SJSA1 (cell line): ENCODE data around the gene PTPRQ. TPM values are rescaled to one million over a fixed set of nuclear protein-coding genes. Genes with fewer than 3 reads are reported as not detected.
"Not testable (repeated sequence)": the region's sequence is repeated elsewhere in the genome, so short reads cannot be mapped to it uniquely, and the experiment has no call there.

Experiments used
- DNase-seq, 2 experiments: peaks; one replicate each; pipeline ENCODE4 v3.0.0-alpha.2; 2015 to 2020; ENCODE audit warnings: low spot score in 2 of 2, low read depth in 1 of 2
- H3K27ac ChIP-seq: fragments of 250-450 bp; sonication (Bioruptor Pico); 2 replicates; pipeline ENCODE4 v1.5.1; 2020; ENCODE audit warnings: mild to moderate bottlenecking, moderate library complexity
- H3K27me3 ChIP-seq: fragments of 250-450 bp; sonication (Bioruptor Pico); replicated peaks from 2 replicates; pipeline ENCODE4 v1.5.1; 2020; ENCODE audit warnings: mild to moderate bottlenecking, moderate library complexity
- H3K36me3 ChIP-seq: fragments of 250-450 bp; sonication (Bioruptor Pico); 2 replicates; pipeline ENCODE4 v1.5.1; 2020; ENCODE audit warnings: mild to moderate bottlenecking
- H3K4me1 ChIP-seq: fragments of 250-450 bp; sonication (Bioruptor Pico); replicated peaks from 2 replicates; pipeline ENCODE4 v1.6.1; 2021; ENCODE audit warnings: mild to moderate bottlenecking
- H3K4me3 ChIP-seq: fragments of 250-450 bp; sonication (Bioruptor Pico); 2 replicates; pipeline ENCODE4 v1.5.1; 2020; ENCODE audit warnings: mild to moderate bottlenecking
- H3K9me3 ChIP-seq: fragments of 250-450 bp; sonication (Bioruptor Pico); replicated peaks from 2 replicates; pipeline ENCODE4 v1.5.1; 2020; ENCODE audit warnings: mild to moderate bottlenecking
- total RNA-seq: library from RNA; depleted of rRNA; stranded (reverse); fragments of >200 nt; shearing (Covaris generic); gene quantifications from 2 replicates; pipeline ENCODE4 v1.2.3, GENCODE V29; 2014

Gene PTPRQ
- total RNA-seq, 1 experiment from 2014 or later, result 1.1 TPM

DNA sequence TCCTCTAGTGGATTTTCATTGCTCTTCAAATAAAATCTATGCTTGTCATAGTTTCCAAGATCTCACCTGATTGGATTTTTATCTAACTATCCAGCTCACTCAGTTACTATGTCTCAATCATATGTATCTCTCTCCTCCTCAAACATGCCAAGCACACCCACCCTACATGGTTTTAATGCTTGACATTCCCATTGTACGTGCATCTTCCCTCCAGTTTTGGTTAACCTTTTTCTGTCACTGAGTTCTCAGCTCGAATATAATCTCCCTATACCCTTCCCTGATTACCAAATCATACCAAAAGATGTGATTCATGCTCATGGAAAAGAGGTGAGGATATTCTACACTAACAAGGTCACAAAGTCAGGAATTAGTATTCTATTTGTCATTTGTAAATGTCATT is 12.0 kb upstream of the PTPRQ start:
- Histone ChIP-seq H3K9me3 (no peaks in the 10 kb centered on the region), H3K27me3 (no peaks in the 10 kb centered on the region), H3K27ac (no peak overlapping the region), H3K4me3 (no peak overlapping the region), H3K36me3 (no peaks in the 10 kb centered on the region), H3K4me1 (no peaks in the 10 kb centered on the region)
- DNase-seq, result no peak

DNA sequence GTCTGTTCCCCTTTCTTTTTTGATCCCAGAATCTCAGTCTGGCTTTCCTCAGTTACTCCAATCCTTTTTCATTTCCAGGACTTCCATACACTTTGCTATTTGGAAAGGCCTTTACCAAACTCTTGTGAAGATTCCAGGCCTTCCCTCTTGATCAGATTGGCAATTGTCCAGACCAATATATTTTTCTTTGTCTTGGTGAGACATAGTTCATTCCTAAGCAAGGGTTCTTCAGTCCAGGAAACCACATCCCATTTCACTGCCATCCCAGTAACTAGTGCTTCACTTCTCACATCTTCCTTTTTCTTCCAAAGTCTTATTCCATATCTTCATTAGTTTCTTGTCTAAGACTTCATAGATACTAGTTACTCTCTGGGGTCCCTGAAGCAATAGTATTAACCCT is 2.1 kb upstream of the PTPRQ start:
- H3K4me1 ChIP-seq, result peaks cover 3% of the 10 kb centered on the region
- no peaks in the 10 kb centered on the region for H3K36me3 ChIP-seq
- H3K27ac ChIP-seq, result no peak overlapping the region
- H3K27me3 ChIP-seq, result no peaks in the 10 kb centered on the region
- no peak overlapping the region for H3K4me3 ChIP-seq
- DNase-seq, result no peak
- no peaks in the 10 kb centered on the region for H3K9me3 ChIP-seq

DNA sequence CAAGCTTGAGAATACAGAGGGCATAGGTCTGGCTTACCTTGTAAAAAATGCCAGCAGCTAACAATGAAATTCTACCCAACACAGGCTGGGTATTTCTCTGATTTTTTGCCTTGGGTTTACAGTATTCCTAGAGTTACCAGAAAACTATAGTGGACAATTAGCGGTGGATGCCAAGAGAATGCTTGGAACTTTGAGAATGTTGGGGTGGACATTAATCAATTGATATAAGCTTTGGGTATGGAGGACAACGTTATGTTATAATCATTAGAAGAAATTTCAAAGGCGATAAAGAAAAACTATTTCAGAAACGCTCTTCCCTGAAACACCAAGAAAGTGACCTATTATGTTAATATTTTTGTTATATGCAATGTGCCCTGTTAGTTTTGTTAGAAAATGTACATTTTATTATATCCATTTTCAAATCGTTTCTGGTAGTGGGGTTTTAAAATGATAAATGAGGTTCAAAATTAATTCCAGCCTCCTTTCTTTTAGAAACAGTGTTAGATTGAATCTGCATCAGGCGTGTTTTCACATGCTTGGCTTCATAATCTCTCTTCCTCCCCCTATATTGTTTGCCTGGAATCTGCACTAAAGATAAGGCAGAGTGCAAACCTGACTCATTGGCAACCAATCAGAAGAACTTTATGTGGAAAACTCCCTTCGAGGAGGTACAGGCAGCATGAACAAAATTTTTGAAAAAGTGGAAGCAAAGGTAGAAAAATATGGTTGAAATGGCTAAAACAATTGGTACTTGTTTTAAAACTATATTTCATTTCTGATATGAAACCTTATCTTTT is 1.4 kb upstream of the PTPRQ start:
- no peak overlapping the region for H3K4me3 ChIP-seq
- no peaks in the 10 kb centered on the region for H3K9me3 ChIP-seq
- DNase-seq, result no peak
- no peak overlapping the region for H3K27ac ChIP-seq
- H3K4me1 ChIP-seq, result peaks cover 3% of the 10 kb centered on the region
- no peaks in the 10 kb centered on the region for H3K27me3 ChIP-seq
- no peaks in the 10 kb centered on the region for H3K36me3 ChIP-seq

DNA sequence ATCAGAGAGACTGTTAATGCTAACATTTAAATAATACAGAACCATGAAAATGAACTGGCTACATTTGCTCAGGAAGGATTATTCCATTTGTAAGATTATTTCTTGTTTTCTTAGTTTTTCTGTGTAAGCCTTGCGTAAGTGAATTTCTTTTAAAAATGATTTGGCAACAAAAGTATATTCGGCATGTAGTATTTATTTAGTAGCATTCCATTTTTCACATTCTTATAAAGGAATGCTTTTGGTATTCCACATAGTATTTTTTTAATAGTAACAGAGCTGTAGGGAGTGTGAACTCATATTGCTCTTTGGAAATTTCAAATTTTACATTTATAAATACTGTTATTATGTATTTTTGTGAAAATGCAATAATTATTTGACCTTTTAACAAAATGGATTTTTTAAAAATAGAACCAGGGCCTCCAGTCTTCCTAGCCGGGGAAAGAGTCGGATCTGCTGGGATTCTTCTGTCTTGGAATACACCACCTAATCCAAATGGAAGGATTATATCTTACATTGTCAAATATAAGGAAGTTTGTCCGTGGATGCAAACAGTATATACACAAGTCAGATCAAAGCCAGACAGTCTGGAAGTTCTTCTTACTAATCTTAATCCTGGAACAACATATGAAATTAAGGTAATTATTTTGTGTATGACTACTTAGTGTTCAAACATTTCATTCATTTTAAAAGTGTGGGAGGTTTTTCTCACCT is 1.2 kb downstream of the PTPRQ start:
- Histone ChIP-seq H3K36me3 (no peaks in the 10 kb centered on the region), H3K4me3 (no peak overlapping the region), H3K4me1 (peaks cover 3% of the 10 kb centered on the region), H3K27me3 (no peaks in the 10 kb centered on the region), H3K27ac (no peak overlapping the region; the same call in 1 of the 2 replicates), H3K9me3 (no peaks in the 10 kb centered on the region)
- peak in 1 of 2 experiments; percentile 13 for DNase-seq

- Histone ChIP-seq H3K27me3 (no peaks in the 10 kb centered on the region), H3K9me3 (no peaks in the 10 kb centered on the region)
- no peak for DNase-seq
Observed at GRCh38 chr12:80456513-80456912, 12.5 kb downstream of the PTPRQ start.

DNA sequence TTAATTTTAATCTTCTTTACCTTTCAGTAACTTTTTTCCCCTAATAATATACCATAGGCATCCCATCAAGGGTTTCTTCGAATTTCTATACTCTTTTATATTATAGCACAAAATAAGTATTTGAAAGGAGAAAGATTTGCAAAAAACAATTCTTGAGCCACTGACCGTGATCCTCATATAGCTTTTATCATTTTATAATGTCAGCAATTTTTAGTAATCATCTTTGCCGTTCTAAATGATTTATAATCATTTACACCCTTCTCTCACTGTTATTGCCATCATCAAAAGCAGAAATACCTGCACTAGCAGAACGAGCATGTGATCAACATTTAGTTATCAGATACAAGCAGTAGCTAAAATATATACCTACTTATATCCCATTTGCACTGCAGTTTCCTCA is 16.9 kb downstream of the PTPRQ start:
- DNase-seq, result no peak
- Histone ChIP-seq H3K27ac (no peak overlapping the region), H3K9me3 (no peaks in the 10 kb centered on the region), H3K27me3 (no peaks in the 10 kb centered on the region), H3K4me1 (no peaks in the 10 kb centered on the region), H3K36me3 (no peaks in the 10 kb centered on the region), H3K4me3 (no peak overlapping the region)

More at GRCh38 chr12:80456513-80456912, 12.5 kb downstream of the PTPRQ start:
- H3K4me1 ChIP-seq, result no peaks in the 10 kb centered on the region
- H3K4me3 ChIP-seq, result no peak overlapping the region
- no peak overlapping the region for H3K27ac ChIP-seq
- no peaks in the 10 kb centered on the region for H3K36me3 ChIP-seq

DNA sequence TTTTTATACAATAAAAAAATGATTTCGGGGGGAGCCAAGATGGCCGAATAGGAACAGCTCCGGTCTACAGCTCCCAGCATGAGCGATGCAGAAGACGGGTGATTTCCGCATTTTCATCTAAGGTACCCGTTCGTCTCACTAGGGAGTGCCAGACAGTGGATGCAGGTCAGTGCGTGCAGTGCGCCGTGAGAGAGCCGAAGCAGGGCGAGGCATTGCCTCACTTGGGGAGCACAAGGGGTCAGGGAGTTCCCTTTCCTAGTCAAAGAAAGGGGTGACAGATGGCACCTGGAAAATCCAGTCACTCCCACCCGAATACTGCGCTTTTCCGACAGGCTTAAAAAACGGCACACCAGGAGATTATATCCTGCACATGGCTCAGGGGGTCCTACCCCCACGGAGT is 17.8 kb downstream of the PTPRQ start:
- not testable (repeated sequence) for H3K4me1 ChIP-seq, H3K9me3 ChIP-seq, H3K27ac ChIP-seq, H3K36me3 ChIP-seq, H3K27me3 ChIP-seq, DNase-seq, H3K4me3 ChIP-seq

GRCh38 chr12:80469681-80470080 is 25.6 kb downstream of the PTPRQ start:
- Histone ChIP-seq H3K4me3 (no peak overlapping the region), H3K4me1 (peaks cover 13% of the 10 kb centered on the region), H3K9me3 (no peaks in the 10 kb centered on the region), H3K27ac (no peak overlapping the region), H3K27me3 (no peaks in the 10 kb centered on the region), H3K36me3 (no peaks in the 10 kb centered on the region)
- no peak for DNase-seq

- H3K4me3 ChIP-seq, result no peak overlapping the region
- peaks cover 13% of the 10 kb centered on the region for H3K4me1 ChIP-seq
- no peaks in the 10 kb centered on the region for H3K36me3 ChIP-seq
- no peaks in the 10 kb centered on the region for H3K27me3 ChIP-seq
- H3K27ac ChIP-seq, result no peak overlapping the region
- no peaks in the 10 kb centered on the region for H3K9me3 ChIP-seq
- no peak for DNase-seq
Observed at GRCh38 chr12:80470403-80470802, 26.4 kb downstream of the PTPRQ start.

GRCh38 chr12:80472236-80472635 is 28.2 kb downstream of the PTPRQ start:
- H3K9me3 ChIP-seq, result no peaks in the 10 kb centered on the region
- DNase-seq, result no peak
- H3K4me1 ChIP-seq, result peaks cover 13% of the 10 kb centered on the region
- no peak overlapping the region for H3K27ac ChIP-seq
- no peaks in the 10 kb centered on the region for H3K36me3 ChIP-seq
- no peak overlapping the region for H3K4me3 ChIP-seq
- no peaks in the 10 kb centered on the region for H3K27me3 ChIP-seq

- Histone ChIP-seq H3K9me3 (no peaks in the 10 kb centered on the region), H3K27me3 (no peaks in the 10 kb centered on the region), H3K36me3 (no peaks in the 10 kb centered on the region), H3K27ac (no peak overlapping the region), H3K4me3 (no peak overlapping the region), H3K4me1 (peaks cover 13% of the 10 kb centered on the region)
- DNase-seq, result peak in 1 of 2 experiments; percentile 75
Observed at GRCh38 chr12:80472911-80473500, 29.0 kb downstream of the PTPRQ start.

DNA sequence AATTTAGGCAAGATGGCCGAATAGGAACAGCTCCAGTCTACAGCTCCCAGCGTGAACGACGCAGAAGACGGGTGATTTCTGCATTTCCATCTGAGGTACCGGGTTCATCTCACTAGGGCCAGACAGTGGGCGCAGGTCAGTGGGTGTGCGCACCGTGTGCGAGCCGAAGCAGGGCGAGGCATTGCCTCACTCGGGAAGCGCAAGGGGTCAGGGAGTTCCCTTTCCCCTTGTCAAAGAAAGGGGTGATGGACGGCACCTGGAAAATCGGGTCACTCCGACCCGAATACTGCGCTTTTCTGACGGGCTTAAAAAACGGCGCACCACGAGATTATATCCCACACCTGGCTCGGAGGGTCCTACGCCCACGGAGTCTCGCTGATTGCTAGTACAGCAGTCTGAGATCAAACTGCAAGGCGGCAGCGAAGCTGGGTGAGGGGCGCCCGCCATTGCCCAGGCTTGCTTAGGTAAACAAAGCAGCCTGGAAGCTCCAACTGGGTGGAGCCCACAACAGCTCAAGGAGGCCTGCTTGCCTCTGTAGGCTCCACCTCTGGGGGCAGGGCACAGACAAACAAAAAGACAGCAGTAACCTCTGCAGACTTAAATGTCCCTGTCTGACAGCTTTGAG is 33.6 kb downstream of the PTPRQ start:
- H3K4me3 ChIP-seq, H3K4me1 ChIP-seq, H3K9me3 ChIP-seq, H3K27ac ChIP-seq, H3K27me3 ChIP-seq, DNase-seq, H3K36me3 ChIP-seq: not testable (repeated sequence)

DNA sequence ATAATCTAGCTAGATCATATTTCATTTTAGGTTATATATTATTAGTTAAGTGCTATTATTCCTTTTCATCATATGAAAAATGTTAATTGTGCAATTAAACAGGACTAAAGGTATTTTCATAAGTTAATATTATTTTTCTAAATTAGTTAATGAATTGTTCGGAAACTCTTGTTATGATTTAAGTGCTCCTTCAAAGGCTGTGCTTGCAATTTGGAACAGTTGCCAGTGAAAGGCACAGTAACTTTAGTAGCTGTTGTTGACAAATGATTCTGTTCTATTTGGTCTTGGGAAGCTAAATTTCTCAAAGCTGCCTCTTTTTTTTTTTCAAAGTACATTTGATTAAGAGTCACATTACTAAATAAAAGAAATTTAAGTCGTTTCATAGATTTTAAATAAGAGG is 40.7 kb downstream of the PTPRQ start:
- no peaks in the 10 kb centered on the region for H3K9me3 ChIP-seq
- H3K4me3 ChIP-seq, result no peak overlapping the region
- DNase-seq, result no peak
- no peak overlapping the region for H3K27ac ChIP-seq
- H3K27me3 ChIP-seq, result no peaks in the 10 kb centered on the region
- H3K4me1 ChIP-seq, result peaks cover 9% of the 10 kb centered on the region
- no peaks in the 10 kb centered on the region for H3K36me3 ChIP-seq
